CD4-positive, alpha-beta T cell treated with Interleukin-12 subunit alpha and Interleukin-12 subunit beta, for 1 hour (primary cell): ENCODE data around the gene NCOA4.
A peak's percentile ranks its signal among the peaks of the same experiment; 100 is the strongest.
"Not testable (repeated sequence)": the region's sequence is repeated elsewhere in the genome, so short reads cannot be mapped to it uniquely, and the experiment has no call there.

ENCODE experiments used
- DNase-seq: peaks from one replicate; pipeline ENCODE4 v3.0.0-alpha.2; 2020

Gene NCOA4

DNA sequence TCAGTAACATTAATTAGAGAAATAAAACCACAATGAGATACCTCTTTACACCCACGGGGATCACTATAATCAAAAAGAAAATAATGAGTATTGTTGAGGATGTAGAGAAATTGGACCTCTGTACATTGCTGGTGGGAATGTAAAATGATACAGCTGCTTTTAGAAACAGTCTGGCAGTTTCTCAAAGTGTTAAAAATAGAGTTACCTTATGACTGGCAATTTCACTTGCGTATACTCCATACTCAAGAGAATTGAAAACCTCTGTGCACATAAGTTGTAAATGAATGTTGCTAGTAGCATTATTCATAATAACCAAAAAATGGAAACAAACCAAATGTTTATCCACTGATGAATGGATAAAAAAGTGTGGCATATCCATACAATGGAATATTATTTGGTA lies 51.9 kb downstream of the NCOA4 start:
- DNase-seq, result not testable (repeated sequence)

GRCh38 chr10:45974041-45974440 lies 56.4 kb downstream of the NCOA4 start:
- DNase-seq, result not testable (repeated sequence)

DNA sequence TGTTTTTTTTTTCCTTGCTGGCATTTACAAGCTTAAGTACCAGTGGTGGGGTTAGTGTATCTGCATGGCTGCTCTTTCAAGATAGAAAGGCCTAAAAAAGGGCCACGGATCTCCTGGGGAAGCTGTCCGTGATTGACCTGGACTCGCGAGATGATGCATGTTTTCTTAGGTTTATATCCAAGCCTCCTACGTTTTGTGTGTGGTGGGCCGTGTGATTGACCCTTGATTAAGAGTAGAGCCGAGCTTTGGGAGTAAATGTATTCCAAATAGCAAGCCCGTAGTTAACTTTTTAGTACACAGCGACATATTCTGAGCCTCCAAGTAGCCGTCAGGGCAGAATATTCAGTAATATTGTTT lies 57.6 kb downstream of the NCOA4 start:
- not testable (repeated sequence) for DNase-seq

DNA sequence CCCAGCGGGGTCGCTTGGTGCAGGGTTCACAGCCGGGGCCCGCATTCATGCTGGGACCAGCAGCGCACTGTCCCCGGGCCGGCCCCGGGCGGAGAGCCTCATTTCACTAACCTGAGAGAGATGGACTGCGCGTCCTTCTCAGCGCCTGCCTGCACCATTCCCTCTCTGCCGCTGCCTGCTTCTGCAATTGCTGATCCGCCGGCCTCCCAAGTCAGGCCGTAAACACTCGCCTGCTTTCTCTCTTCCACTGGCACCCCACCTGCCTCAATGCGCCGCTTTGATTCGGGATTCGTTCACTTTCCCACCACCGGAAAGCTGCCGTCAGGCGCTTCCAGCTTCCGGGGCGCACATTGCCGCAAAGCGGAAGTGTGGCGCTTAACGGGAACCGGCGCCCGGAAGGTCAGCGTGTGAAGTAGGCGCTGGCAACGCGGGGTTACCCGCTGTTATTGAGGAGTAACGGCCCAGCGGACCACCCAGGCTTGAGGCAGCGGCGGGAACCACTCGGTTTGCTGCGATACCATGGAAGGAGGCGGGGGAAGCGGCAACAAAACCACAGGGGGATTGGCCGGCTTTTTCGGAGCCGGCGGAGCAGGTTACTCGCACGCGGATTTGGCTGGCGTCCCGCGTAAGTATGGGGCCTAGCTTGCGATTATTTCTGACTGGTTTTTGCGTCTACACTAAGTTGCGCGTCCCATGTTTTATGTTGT lies 58.2 kb downstream of the NCOA4 start, which contains the start of gene TIMM23:
Gene TIMM23 (plus strand): TSS at position 384 of the 707 bp plus-strand sequence. CDS start 136 bp downstream, at position 520.
- DNase-seq, result peak; percentile 88

- not testable (repeated sequence) for DNase-seq
These were observed 58.7 kb downstream of the NCOA4 start for GRCh38 chr10:45971742-45972105.

- DNase-seq, result not testable (repeated sequence)
These were observed 59.4 kb downstream of the NCOA4 start for GRCh38 chr10:45971019-45971418.

DNA sequence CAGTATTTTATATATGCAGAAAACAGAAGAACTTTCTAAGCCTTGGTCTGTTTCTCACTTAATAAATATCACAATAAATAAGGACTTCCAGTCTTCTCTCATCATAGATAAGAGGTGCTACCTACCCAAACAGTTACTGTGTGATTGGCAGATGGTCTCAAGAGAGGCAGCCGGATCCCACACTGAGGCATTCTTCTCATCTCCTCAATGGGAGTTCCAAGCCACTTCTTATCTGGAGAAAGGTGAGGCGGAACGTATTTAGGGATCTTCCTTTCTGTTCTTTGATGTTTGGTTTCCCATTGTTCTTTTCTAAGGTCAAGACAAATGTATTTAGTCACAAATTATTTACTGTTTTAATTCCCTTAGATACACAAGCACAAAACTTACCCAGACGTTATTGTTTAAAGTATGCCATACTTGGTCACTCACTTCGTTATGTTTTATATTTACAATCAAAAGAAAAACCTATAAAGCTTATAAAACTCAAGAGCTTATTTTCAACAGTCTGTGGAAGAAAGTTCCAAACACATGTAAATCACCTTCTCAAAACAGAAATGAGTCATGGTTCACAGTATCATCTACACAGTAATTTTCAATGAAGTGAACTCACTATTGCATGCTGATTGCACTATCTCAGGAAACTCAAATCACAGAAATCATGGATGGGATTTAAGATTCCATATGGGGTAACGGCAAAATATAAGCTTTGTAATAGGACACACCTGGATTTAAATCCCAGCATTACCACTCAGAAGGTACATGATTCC lies 67.6 kb downstream of the NCOA4 start:
- DNase-seq, result not testable (repeated sequence)

GRCh38 chr10:45957928-45958327 lies 72.5 kb downstream of the NCOA4 start:
- DNase-seq, result not testable (repeated sequence)

DNA sequence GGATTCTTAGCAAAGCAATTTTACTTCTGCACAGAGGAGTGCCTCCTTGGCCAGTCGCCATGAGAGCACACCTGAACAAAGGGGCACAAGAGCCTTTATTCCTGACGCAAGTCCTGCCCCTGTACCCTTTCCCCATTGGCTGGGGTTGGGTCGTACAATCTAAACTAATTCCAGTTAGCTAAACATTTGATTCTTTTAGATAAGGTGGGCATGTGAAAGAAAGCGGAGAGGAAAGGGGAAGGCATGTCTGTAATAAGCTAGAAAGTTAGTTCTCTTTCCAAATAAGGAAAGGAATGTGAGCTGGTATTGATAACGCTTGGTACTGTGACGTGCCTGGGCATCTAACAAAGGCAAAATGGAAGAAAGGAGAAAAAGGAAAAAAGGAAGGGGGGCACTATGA lies 73.8 kb downstream of the NCOA4 start:
- not testable (repeated sequence) for DNase-seq
